ENCODE data around the gene SMIM20. TPM values are rescaled to one million over a fixed set of nuclear protein-coding genes. Genes with fewer than 3 reads are reported as not detected.

Gene SMIM20
- total and polyA plus RNA-seq, 4 donors, result 11.1 to 25.0 (median 20.4) TPM

GRCh38 chr4:25870081-25870480 is 43.9 kb upstream of the SMIM20 start:
- TF ChIP-seq RXRA (IDR thresholded peaks at IDR 0.05) (no peak), GABPA (IDR thresholded peaks at IDR 0.05 in 1 of 2, conservative IDR thresholded peaks at IDR 0.05 in 1 of 2) (no peak), RAD21 (IDR thresholded peaks at IDR 0.05) (no peak), HNF4G (IDR thresholded peaks at IDR 0.05) (no peak), NR2F2 (IDR thresholded peaks at IDR 0.05) (no peak), EGR1 (IDR thresholded peaks at IDR 0.05; ENCODE audit: low read depth in 2 of 2) (no peak), CTCF (IDR thresholded peaks at IDR 0.05; ENCODE audit: low read depth, low read length, missing input control) (no peak), SP1 (IDR thresholded peaks at IDR 0.05) (no peak), HNF4A (conservative IDR thresholded peaks at IDR 0.05) (no peak), FOXA2 (IDR thresholded peaks at IDR 0.05) (no peak), JUND (IDR thresholded peaks at IDR 0.05) (no peak), REST (IDR thresholded peaks at IDR 0.05) (no peak), MAX (IDR thresholded peaks at IDR 0.05) (no peak), FOXA1 (IDR thresholded peaks at IDR 0.05) (no peak)
- Histone ChIP-seq H3K9me3 (ENCODE audit: control insufficient read depth in 4 of 4, low read length in 3 of 4) (no peaks in the 10 kb centered on the region), H3K27ac (ENCODE audit: low read depth in 1 of 2, low read length in 2 of 2) (no peak overlapping the region), H3K4me3 (ENCODE audit: low read depth in 1 of 3, low read length in 3 of 3) (no peak overlapping the region), H3K9ac (ENCODE audit: low read depth in 1 of 2, low read length in 2 of 2) (no peak overlapping the region), H3K27me3 (ENCODE audit: control insufficient read depth in 4 of 4, insufficient read depth in 4 of 4, low read length in 3 of 4) (no peaks in the 10 kb centered on the region), H3K36me3 (ENCODE audit: control insufficient read depth in 4 of 4, insufficient read depth in 3 of 4, low read depth in 1 of 4, low read length in 3 of 4) (no peaks in the 10 kb centered on the region), H3K4me1 (ENCODE audit: control insufficient read depth in 4 of 4, insufficient read depth in 4 of 4, low read length in 3 of 4) (no peaks in the 10 kb centered on the region)
- 83% methylated on average over 2 of the region's 2 CpGs for WGBS
- no peak for DNase-seq (ENCODE audit: low spot score)

- DNase-seq (ENCODE audit: low spot score), result no peak
- no peak overlapping the region for H3K4me3 ChIP-seq (ENCODE audit: low read depth in 1 of 3, low read length in 3 of 3)
- H3K36me3 ChIP-seq (ENCODE audit: control insufficient read depth in 4 of 4, insufficient read depth in 3 of 4, low read depth in 1 of 4, low read length in 3 of 4), result no peaks in the 10 kb centered on the region
- H3K27ac ChIP-seq (ENCODE audit: low read depth in 1 of 2, low read length in 2 of 2), result no peak overlapping the region
- no peaks in the 10 kb centered on the region for H3K9me3 ChIP-seq (ENCODE audit: control insufficient read depth in 4 of 4, low read length in 3 of 4)
- WGBS, result 76% methylated on average over 13 of the region's 13 CpGs
- no peak overlapping the region for H3K9ac ChIP-seq (ENCODE audit: low read depth in 1 of 2, low read length in 2 of 2)
- H3K27me3 ChIP-seq (ENCODE audit: control insufficient read depth in 4 of 4, insufficient read depth in 4 of 4, low read length in 3 of 4), result no peaks in the 10 kb centered on the region
- H3K4me1 ChIP-seq (ENCODE audit: control insufficient read depth in 4 of 4, insufficient read depth in 4 of 4, low read length in 3 of 4), result no peaks in the 10 kb centered on the region
- TF ChIP-seq YY1 (IDR thresholded peaks at IDR 0.05) (no peak), ATF3 (IDR thresholded peaks at IDR 0.05) (no peak), FOXA2 (IDR thresholded peaks at IDR 0.05) (no peak), MAX (IDR thresholded peaks at IDR 0.05) (no peak), FOXA1 (IDR thresholded peaks at IDR 0.05) (no peak), CTCF (IDR thresholded peaks at IDR 0.05; ENCODE audit: low read depth, low read length, missing input control) (no peak), GABPA (IDR thresholded peaks at IDR 0.05 in 1 of 2, conservative IDR thresholded peaks at IDR 0.05 in 1 of 2) (no peak), RAD21 (IDR thresholded peaks at IDR 0.05) (no peak), SP1 (IDR thresholded peaks at IDR 0.05) (no peak), ZBTB33 (IDR thresholded peaks at IDR 0.05) (no peak), HNF4G (IDR thresholded peaks at IDR 0.05) (no peak), NR2F2 (IDR thresholded peaks at IDR 0.05) (no peak), EGR1 (IDR thresholded peaks at IDR 0.05; ENCODE audit: low read depth in 2 of 2) (no peak), TAF1 (conservative IDR thresholded peaks at IDR 0.05) (no peak), RXRA (IDR thresholded peaks at IDR 0.05) (no peak), JUND (IDR thresholded peaks at IDR 0.05) (no peak)
Measured at GRCh38 chr4:25872851-25873631, 41.0 kb upstream of the SMIM20 start.

All from liver (tissue), 9 donors.